Pancreas (tissue), 10 donors: ENCODE results near the gene BRINP2. TPM values are rescaled to one million over a fixed set of nuclear protein-coding genes. Genes with fewer than 3 reads are reported as not detected.

Source experiments
- ATAC-seq, 4 donors: fragments of 200-7000 bp; cut with Tn5 transposase; one replicate each; pipeline versions ENCODE4 v1.8.0 to v1.9.1; 2020; ENCODE audit warnings: mild to moderate bottlenecking in 4 of 4, moderate library complexity in 4 of 4
- DNase-seq, 6 donors: peaks; one replicate each; pipeline ENCODE4 v3.0.0-alpha.2; 2020
- FAIRE-seq: peaks from 2 replicates; lab custom pipeline; 2012; peaks lifted over from hg19 to GRCh38; lab: Jason Lieb, UNC
- H3K27ac ChIP-seq, 4 donors: fragments of 200-600 bp; sonication (generic); 1 replicate in 3 of 4; 2 replicates in 1 of 4; pipeline versions ENCODE4 v1.5.0 to v1.8.0; 2020
- H3K27me3 ChIP-seq, 4 donors: fragments of 200-600 bp; one replicate each; pipeline ENCODE4 v1.8.0; 2021
- H3K36me3 ChIP-seq, 3 donors: fragments of 200-600 bp; sonication (generic) in 1 of 3; one replicate each; pipeline versions ENCODE4 v1.5.0 to v1.8.0; 2020 to 2021
- H3K4me1 ChIP-seq, 3 donors: fragments of 200-600 bp; one replicate each; pipeline ENCODE4 v1.8.0; 2021
- H3K4me3 ChIP-seq, 4 donors: fragments of 200-600 bp; sonication (generic) in 2 of 4; one replicate each; pipeline versions ENCODE4 v1.5.0 to v1.8.0; 2020 to 2021
- H3K9me3 ChIP-seq, 4 donors: fragments of 200-600 bp; one replicate each; pipeline ENCODE4 v1.8.0; 2021
- WGBS, 2 donors: extraction: QIAGEN DNeasy Blood & Tissue Kit; methylation state at CpG; one replicate each; pipeline ENCODE4 v1.1.7; 2013; 5-methylcytosine and 5-hydroxymethylcytosine counted together
- intact Hi-C, 3 donors: fragments of 100-400 bp; cut with DNase I; formaldehyde crosslinking; loops; one replicate each; pipeline versions ENCODE4 v1.11.1 to v1.14.2; 2022
- polyA plus RNA-seq, 2 donors: library from polyadenylated mRNA; stranded (reverse); fragments of 200-250 nt; gene quantifications; one replicate each; pipeline ENCODE4 v1.2.3, GENCODE V29; 2013
- total RNA-seq, 6 donors: library from RNA; stranded (reverse); fragmentation: NEBNext Ultra II Directional in 4 of 6; extraction: Animal tissue kit (Norgen Biotek cat#: 25700) in 4 of 6; gene quantifications; one replicate each; pipeline versions ENCODE4 v1.2.1 to v1.2.4, GENCODE V29; 2021 to 2023
- TF ChIP-seq, protein P1 (sequence below), 4 donors: fragments of 200-600 bp; sonication (generic) in 3 of 4; IDR thresholded peaks; one replicate each; pipeline versions ENCODE4 v1.5.0 to v1.8.0; 2021; ENCODE audit warnings: antibody characterized with exemption in 4 of 4
- donor health status: healthy with polysubstance abuse.
- donor health status: DM: no; HTN: no; CAD: no; lungs with moderate emphysema.
- donor health status: DM: no; HTN: no; CAD: no.
- donor health status: control.
- donor health status: control.
- donor health status: Bipolar disorder and iron deficiency.
- donor health status: DM: yes; HTN: yes; CAD: no.
- donor health status: DM: no; HTN: no; CAD: no.
- donor health status: DM: no; HTN: no; CAD: no.
- donor health status: DM: yes; HTN: yes; CAD: no.

The BRINP2 gene
- total and polyA plus RNA-seq, 8 donors: 0.04 to 0.23 (median 0.19) TPM; not detected in 5

- H3K9me3 ChIP-seq: no peaks in the 10 kb centered on the region
- H3K36me3 ChIP-seq: no peaks in the 10 kb centered on the region
- FAIRE-seq (no peak), ATAC-seq (peak in 2 of 4 donors; percentile 43 to 53), DNase-seq (peak in 2 of 6 donors; percentile 50 to 61)
- TF ChIP-seq, protein P1, sequence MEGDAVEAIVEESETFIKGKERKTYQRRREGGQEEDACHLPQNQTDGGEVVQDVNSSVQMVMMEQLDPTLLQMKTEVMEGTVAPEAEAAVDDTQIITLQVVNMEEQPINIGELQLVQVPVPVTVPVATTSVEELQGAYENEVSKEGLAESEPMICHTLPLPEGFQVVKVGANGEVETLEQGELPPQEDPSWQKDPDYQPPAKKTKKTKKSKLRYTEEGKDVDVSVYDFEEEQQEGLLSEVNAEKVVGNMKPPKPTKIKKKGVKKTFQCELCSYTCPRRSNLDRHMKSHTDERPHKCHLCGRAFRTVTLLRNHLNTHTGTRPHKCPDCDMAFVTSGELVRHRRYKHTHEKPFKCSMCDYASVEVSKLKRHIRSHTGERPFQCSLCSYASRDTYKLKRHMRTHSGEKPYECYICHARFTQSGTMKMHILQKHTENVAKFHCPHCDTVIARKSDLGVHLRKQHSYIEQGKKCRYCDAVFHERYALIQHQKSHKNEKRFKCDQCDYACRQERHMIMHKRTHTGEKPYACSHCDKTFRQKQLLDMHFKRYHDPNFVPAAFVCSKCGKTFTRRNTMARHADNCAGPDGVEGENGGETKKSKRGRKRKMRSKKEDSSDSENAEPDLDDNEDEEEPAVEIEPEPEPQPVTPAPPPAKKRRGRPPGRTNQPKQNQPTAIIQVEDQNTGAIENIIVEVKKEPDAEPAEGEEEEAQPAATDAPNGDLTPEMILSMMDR (IDR thresholded peaks at IDR 0.05): no peak
- no peaks in the 10 kb centered on the region for H3K4me1 ChIP-seq
- peak within 1 kb of the TSS in 1 of 4 donors; percentile 37 for H3K4me3 ChIP-seq
- H3K27me3 ChIP-seq: peaks cover 0 to 25% (median 2%) of the 10 kb centered on the region in 4 donors
- intact Hi-C loops: no loop called here
- WGBS, 2 donors: 2% methylated on average over 48 to 49 of the region's 49 CpGs
- H3K27ac ChIP-seq: no peak within 1 kb of the TSS
Measured at GRCh38 chr1:177164380-177165068, 6.2 kb upstream of the BRINP2 start, which contains the start of gene ASTN1. Gene ASTN1, minus strand, starts transcription at chr1:177164712. Its CDS starts 36 bp downstream, at chr1:177164676.

DNA sequence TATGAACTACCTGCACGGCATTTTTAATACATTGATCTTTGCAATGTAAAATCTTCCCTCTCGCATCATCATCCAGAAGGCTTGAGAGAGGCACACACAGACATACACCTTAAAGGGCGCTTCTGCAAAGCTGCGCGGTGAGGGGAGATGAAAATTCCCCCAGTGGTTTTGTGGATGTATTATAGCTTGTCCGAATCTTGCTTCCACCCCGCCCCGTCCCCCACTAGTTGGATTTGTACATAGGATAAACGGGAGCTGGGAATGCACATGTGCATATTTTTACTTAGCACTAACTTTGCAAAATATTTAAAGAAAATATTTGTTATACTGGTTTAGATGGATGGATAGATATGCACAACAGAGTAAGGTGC is 5.7 kb upstream of the BRINP2 start:
- 7 to 8% methylated on average over 9 of the region's 9 CpGs for WGBS, 2 donors
- H3K4me1 ChIP-seq: no peaks in the 10 kb centered on the region
- ATAC-seq (no peak), FAIRE-seq (no peak), DNase-seq (no peak)
- peaks cover 0 to 25% (median 2%) of the 10 kb centered on the region in 4 donors for H3K27me3 ChIP-seq
- TF ChIP-seq, protein P1 (IDR thresholded peaks at IDR 0.05): no peak
- H3K9me3 ChIP-seq: no peaks in the 10 kb centered on the region
- no peak overlapping the region for H3K4me3 ChIP-seq
- no peak overlapping the region for H3K27ac ChIP-seq
- intact Hi-C loops: no loop called here
- H3K36me3 ChIP-seq: no peaks in the 10 kb centered on the region

DNA sequence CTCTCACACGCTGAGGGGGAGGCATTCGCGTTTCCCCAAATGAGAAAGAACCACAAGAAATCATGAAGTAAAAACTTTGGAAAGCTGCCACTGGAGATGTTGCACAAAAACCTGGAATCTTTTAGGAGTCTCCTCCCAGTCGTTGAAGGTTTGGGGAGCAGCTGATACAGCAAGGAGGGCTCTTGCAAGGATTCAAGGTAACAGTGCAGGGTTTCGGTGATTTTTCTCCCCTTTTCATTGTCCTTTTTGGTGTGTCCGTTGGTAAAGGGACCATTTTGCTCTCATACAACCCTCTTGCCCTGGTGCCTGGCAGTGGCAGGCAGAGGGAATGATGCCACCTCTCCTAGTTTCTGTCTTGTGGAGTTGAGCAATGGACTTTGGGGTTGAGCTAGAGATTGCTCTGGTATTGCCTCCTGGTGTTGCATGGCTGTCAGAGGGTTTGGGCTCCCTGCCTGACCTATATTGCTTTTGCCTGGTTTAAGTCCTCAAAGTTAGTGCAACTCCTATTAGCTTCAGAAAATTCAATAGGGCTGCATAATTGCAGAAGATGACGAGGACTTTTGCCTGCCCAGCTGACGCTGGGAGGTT is 872 bp downstream of the BRINP2 start:
- peak in 1 of 4 donors; percentile 31 for ATAC-seq
- no peaks in the 10 kb centered on the region for H3K36me3 ChIP-seq
- FAIRE-seq: no peak
- peaks cover 0 to 10% (median 4%) of the 10 kb centered on the region in 4 donors for H3K27me3 ChIP-seq
- H3K4me3 ChIP-seq: peak overlapping the region in 1 of 4 donors; percentile 48
- no peaks in the 10 kb centered on the region for H3K9me3 ChIP-seq
- H3K4me1 ChIP-seq: peaks cover 0 to 7% (median 3%) of the 10 kb centered on the region in 3 donors
- H3K27ac ChIP-seq: no peak overlapping the region
- intact Hi-C loops: no loop called here
- 11 to 15% methylated on average over 8 of the region's 8 CpGs for WGBS, 2 donors
- DNase-seq: no peak
- TF ChIP-seq, protein P1 (IDR thresholded peaks at IDR 0.05): no peak

GRCh38 chr1:177172272-177172671 is 1.5 kb downstream of the BRINP2 start:
- Histone ChIP-seq H3K36me3 (no peaks in the 10 kb centered on the region), H3K27ac (no peak overlapping the region), H3K9me3 (no peaks in the 10 kb centered on the region), H3K4me3 (no peak overlapping the region), H3K27me3 (peaks cover 0 to 10% (median 3%) of the 10 kb centered on the region in 4 donors), H3K4me1 (peaks cover 0 to 7% (median 3%) of the 10 kb centered on the region in 3 donors)
- DNase-seq (no peak), ATAC-seq (no peak), FAIRE-seq (no peak)
- TF ChIP-seq, protein P1 (IDR thresholded peaks at IDR 0.05): no peak
- intact Hi-C loops: no loop called here
- 50 to 60% methylated on average over 3 of the region's 3 CpGs for WGBS, 2 donors
